Keratinocyte (primary cell): ENCODE results near the gene ATP5F1D. TPM values are rescaled to one million over a fixed set of nuclear protein-coding genes. Genes with fewer than 3 reads are reported as not detected.

Experiments
- DNase-seq: peaks from one replicate; pipeline ENCODE4 v3.0.0-alpha.2; 2011; ENCODE audit warnings: low read depth, missing footprints, low spot score
- FAIRE-seq: peaks from 2 replicates; lab custom pipeline; 2011; peaks lifted over from hg19 to GRCh38; lab: Jason Lieb, UNC
- H2AFZ ChIP-seq: 2 replicates; pipeline ENCODE4 v1.6.0; 2012; ENCODE audit warnings: low read length, control low read depth, inconsistent platforms; ENCODE audit not compliant: control insufficient read depth
- H3K27ac ChIP-seq: 2 replicates; pipeline ENCODE4 v1.5.1; 2011; ENCODE audit warnings: low read length; ENCODE audit not compliant: control insufficient read depth, insufficient read depth
- H3K27me3 ChIP-seq: 3 replicates; pipeline ENCODE4 v1.6.0; 2011; ENCODE audit warnings: low read length; ENCODE audit not compliant: control insufficient read depth, insufficient read depth; ENCODE audit errors: extremely low read depth
- H3K36me3 ChIP-seq, 2 experiments: 2 replicates in 1 of 2; 3 replicates in 1 of 2; pipeline ENCODE4 v1.5.1; 2011; ENCODE audit warnings: low read length in 2 of 2, mild to moderate bottlenecking in 1 of 2; ENCODE audit not compliant: control insufficient read depth in 2 of 2, insufficient read depth in 2 of 2; ENCODE audit errors: extremely low read depth in 1 of 2
- H3K4me1 ChIP-seq: 3 replicates; pipeline ENCODE4 v1.5.1; 2011; ENCODE audit warnings: low read length; ENCODE audit not compliant: control insufficient read depth, insufficient read depth; ENCODE audit errors: extremely low read depth
- H3K4me2 ChIP-seq: 3 replicates; pipeline ENCODE4 v1.6.0; 2011; ENCODE audit warnings: low read depth, low read length; ENCODE audit not compliant: control insufficient read depth, insufficient read depth; ENCODE audit errors: extremely low read depth
- H3K4me3 ChIP-seq, 3 experiments: fragments of 200-600 bp in 1 of 3; sonication (generic) in 1 of 3; 2 replicates in 2 of 3; 3 replicates in 1 of 3; pipeline ENCODE4 v1.5.1; 2011 to 2016; ENCODE audit warnings: low read length in 3 of 3, mild to moderate bottlenecking in 3 of 3, control low read depth in 2 of 3, inconsistent platforms in 1 of 3, low read depth in 1 of 3, mixed read lengths in 1 of 3, mixed run types in 1 of 3, moderate library complexity in 1 of 3; ENCODE audit not compliant: control insufficient read depth in 2 of 3, insufficient read depth in 2 of 3; ENCODE audit errors: extremely low read depth in 1 of 3
- H3K79me2 ChIP-seq: 2 replicates; pipeline ENCODE4 v1.6.0; 2012; ENCODE audit warnings: low read length; ENCODE audit not compliant: control insufficient read depth, insufficient read depth
- H3K9ac ChIP-seq: 3 replicates; pipeline ENCODE4 v1.6.0; 2011; ENCODE audit warnings: low read length; ENCODE audit not compliant: control insufficient read depth, insufficient read depth; ENCODE audit errors: extremely low read depth
- H3K9me1 ChIP-seq: 3 replicates; pipeline ENCODE4 v1.6.0; 2011; ENCODE audit warnings: low read length; ENCODE audit not compliant: control insufficient read depth, insufficient read depth; ENCODE audit errors: extremely low read depth
- H3K9me3 ChIP-seq: 2 replicates; pipeline ENCODE4 v1.5.1; 2012; ENCODE audit warnings: low read depth, low read length; ENCODE audit not compliant: control insufficient read depth
- H4K20me1 ChIP-seq: 3 replicates; pipeline ENCODE4 v1.6.0; 2011; ENCODE audit warnings: low read length; ENCODE audit not compliant: control insufficient read depth, insufficient read depth; ENCODE audit errors: extremely low read depth
- EZH2 ChIP-seq: IDR thresholded peaks from one replicate; pipeline ENCODE4 v1.6.1; 2012; ENCODE audit warnings: inconsistent platforms, mild to moderate bottlenecking, low read length, moderate library complexity
- dilution Hi-C: fragments of 300-500 bp; cut with MboI; formaldehyde crosslinking; loops from one replicate; pipeline ENCODE4 v1.7.0; 2020; ENCODE audit warnings: low sequenced_read_pairs; ENCODE audit not compliant: extremely low pct_ligation_motif_present
- polyA plus RNA-seq, 5 experiments: library from polyadenylated mRNA; depleted of rRNA in 3 of 5; stranded (reverse) in 3 of 5; stranded (forward) in 1 of 5; unstranded in 1 of 5; fragments of >200 nt; gene quantifications; 1 replicate in 1 of 5; 2 replicates in 3 of 5; 3 replicates in 1 of 5; pipeline versions ENCODE4 v1.2.1 to v1.2.3, GENCODE V29; 2011 to 2012; ENCODE audit warnings: missing spikeins in 2 of 5, low read depth in 1 of 5, low replicate concordance in 1 of 5
- TF ChIP-seq, protein P1 (sequence below), 3 experiments: IDR thresholded peaks in 1 of 3; conservative IDR thresholded peaks in 1 of 3; optimal IDR thresholded peaks in 1 of 3; 2 replicates in 2 of 3; 3 replicates in 1 of 3; pipeline versions ENCODE3 to v1.5.1; 2011; ENCODE audit warnings: low read length in 3 of 3, mild to moderate bottlenecking in 3 of 3, moderate library complexity in 2 of 3, control low read depth in 1 of 3, inconsistent platforms in 1 of 3; ENCODE audit not compliant: insufficient read depth in 2 of 3; ENCODE audit errors: extremely low read depth in 1 of 3

ATP5F1D gene
- polyA plus RNA-seq, 1 donor (not counting 4 experiments of a cell fraction or from before 2014, with no cell fraction given), result 51.3 TPM

DNA sequence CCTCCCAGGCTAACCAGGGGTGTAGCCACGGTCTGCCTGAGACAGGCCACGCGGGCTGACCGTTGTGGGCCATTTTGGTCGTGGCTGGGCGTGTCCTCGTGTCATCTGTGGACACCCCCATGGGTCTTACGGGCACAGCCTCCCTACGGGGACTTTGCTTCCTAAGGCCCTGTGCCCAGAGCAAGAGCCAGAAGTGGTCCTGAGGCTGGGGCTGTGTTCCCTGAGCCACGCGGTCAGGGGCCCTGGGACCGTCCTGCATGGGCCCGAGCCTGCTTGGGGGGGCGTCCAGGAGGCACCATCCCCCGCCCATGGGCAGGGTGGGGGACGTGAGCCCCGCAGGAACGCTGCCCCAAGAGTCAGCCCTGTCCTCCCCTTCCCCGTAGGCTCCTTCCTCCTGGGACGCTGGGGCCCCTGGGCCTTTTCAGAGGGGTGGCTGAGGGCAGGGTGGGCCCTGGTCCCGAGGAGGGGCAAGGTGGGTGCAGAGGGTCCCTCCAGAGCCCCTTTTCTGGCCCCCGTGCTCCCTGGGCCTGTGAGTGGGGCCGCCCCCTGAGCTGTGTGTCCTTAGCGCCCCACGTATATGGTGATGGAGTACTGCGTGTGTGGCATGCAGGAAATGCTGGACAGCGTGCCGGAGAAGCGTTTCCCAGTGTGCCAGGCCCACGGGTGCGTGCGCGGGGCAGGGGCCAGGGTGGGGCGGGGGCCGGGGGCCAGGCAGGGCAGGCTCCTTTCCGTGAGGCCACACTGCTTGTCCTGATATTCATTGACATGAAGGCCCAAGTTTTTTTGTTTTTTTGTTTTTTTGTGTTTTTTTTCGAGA lies 22.6 kb upstream of the ATP5F1D start:
- Histone ChIP-seq H4K20me1 (peaks cover 5% of the 10 kb centered on the region), H3K4me1 (peaks cover 26% of the 10 kb centered on the region), H3K4me2 (no peak overlapping the region), H3K9me3 (no peaks in the 10 kb centered on the region), H3K27me3 (no peaks in the 10 kb centered on the region), H3K36me3 (peaks cover 19 to 30% of the 10 kb centered on the region in 2 experiments), H2AFZ (no peak overlapping the region), H3K79me2 (peaks cover 54% of the 10 kb centered on the region), H3K9me1 (no peaks in the 10 kb centered on the region), H3K4me3 (no peak overlapping the region), H3K9ac (no peak overlapping the region), H3K27ac (no peak overlapping the region)
- dilution Hi-C loops, result no loop called here
- FAIRE-seq (no peak), DNase-seq (no peak)
- TF ChIP-seq, protein P1, sequence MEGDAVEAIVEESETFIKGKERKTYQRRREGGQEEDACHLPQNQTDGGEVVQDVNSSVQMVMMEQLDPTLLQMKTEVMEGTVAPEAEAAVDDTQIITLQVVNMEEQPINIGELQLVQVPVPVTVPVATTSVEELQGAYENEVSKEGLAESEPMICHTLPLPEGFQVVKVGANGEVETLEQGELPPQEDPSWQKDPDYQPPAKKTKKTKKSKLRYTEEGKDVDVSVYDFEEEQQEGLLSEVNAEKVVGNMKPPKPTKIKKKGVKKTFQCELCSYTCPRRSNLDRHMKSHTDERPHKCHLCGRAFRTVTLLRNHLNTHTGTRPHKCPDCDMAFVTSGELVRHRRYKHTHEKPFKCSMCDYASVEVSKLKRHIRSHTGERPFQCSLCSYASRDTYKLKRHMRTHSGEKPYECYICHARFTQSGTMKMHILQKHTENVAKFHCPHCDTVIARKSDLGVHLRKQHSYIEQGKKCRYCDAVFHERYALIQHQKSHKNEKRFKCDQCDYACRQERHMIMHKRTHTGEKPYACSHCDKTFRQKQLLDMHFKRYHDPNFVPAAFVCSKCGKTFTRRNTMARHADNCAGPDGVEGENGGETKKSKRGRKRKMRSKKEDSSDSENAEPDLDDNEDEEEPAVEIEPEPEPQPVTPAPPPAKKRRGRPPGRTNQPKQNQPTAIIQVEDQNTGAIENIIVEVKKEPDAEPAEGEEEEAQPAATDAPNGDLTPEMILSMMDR (optimal IDR thresholded peaks at IDR 0.05 in 1 of 3, IDR thresholded peaks at IDR 0.05 in 1 of 3, conservative IDR thresholded peaks at IDR 0.05 in 1 of 3; ENCODE audit: extremely low read depth in 1 of 3, insufficient read depth in 2 of 3, low read length in 3 of 3), result no peak
- no peak for TF ChIP-seq EZH2

DNA sequence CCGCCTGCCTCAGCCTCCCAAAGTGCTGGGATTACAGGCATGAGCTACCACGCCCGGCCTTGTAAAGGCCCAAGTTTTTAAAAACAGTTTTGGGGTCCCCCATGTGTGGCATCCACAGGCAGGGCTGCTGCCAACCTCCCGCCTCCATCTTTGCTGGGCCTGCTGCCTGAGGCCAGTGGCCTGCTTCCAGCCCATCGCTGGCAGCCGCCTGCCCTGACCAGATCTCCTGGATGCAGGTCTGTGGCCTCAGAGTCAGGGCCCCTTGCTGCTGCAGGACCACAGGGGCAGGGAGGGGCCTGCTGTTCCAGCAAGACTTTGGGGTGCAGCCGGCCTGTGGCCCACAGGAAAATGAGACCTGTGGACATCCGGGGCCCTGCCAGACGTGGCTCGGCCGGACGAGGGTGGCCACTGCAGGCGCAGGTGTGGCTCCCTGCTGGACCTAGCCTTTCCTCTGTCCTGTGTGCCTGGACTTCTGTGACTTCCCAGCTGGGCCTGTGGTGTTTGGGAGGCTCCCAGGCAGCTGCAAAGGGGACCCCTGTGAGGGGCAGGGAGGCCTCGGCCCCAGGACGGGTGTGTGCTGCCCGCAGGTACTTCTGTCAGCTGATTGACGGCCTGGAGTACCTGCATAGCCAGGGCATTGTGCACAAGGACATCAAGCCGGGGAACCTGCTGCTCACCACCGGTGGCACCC lies 21.6 kb upstream of the ATP5F1D start:
- no peak overlapping the region for H3K27ac ChIP-seq
- H3K4me2 ChIP-seq, result no peak overlapping the region
- DNase-seq, result no peak
- H4K20me1 ChIP-seq, result peaks cover 5% of the 10 kb centered on the region
- no peaks in the 10 kb centered on the region for H3K9me3 ChIP-seq
- dilution Hi-C loops, result no loop called here
- no peak for TF ChIP-seq EZH2
- TF ChIP-seq, protein P1 (optimal IDR thresholded peaks at IDR 0.05 in 1 of 3, IDR thresholded peaks at IDR 0.05 in 1 of 3, conservative IDR thresholded peaks at IDR 0.05 in 1 of 3; ENCODE audit: extremely low read depth in 1 of 3, insufficient read depth in 2 of 3, low read length in 3 of 3), result no peak
- peaks cover 19 to 27% of the 10 kb centered on the region in 2 experiments for H3K36me3 ChIP-seq
- no peaks in the 10 kb centered on the region for H3K27me3 ChIP-seq
- H3K9ac ChIP-seq, result no peak overlapping the region
- no peak for FAIRE-seq
- H3K79me2 ChIP-seq, result peaks cover 45% of the 10 kb centered on the region
- no peak overlapping the region for H3K4me3 ChIP-seq
- H2AFZ ChIP-seq, result no peak overlapping the region
- no peaks in the 10 kb centered on the region for H3K9me1 ChIP-seq
- peaks cover 16% of the 10 kb centered on the region for H3K4me1 ChIP-seq
